Measurements from ENCODE around the gene TCF7L2. TPM values are rescaled to one million over a fixed set of nuclear protein-coding genes. Genes with fewer than 3 reads are reported as not detected.

The TCF7L2 gene
- total RNA-seq, 1 experiment from 2014 or later, result 45.2 TPM

DNA sequence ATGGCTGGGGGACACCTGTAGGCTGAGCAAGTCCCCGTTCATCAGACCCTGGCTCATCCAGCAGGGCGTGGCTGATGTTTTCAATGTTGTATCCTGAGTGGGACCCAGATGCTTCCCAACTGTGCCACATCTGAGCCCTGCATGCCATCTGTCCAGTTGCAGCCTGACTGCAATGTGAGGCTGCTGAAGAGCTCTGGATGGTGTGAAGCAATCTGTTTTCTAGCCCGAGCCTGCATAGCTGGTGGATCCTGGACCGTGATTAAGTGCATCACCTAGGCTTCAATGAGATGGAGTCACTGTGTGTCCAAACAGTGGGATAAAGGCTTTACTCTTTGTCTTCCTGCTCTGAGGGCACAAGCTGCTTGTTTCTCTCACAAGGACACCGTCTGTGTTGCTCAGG lies 99.8 kb downstream of the TCF7L2 start:
- intact Hi-C loops (cut with micrococcal nuclease; ENCODE audit: unreplicated experiment), result no loop called here
- POLR2A ChIA-PET, result interaction anchor here (0.6 kb wide), 1 partner anchor 38 kb away, joined by 3 read pairs; no protein-coding TSS in a partner anchor

GRCh38 chr10:113052076-113052830 lies 102.2 kb downstream of the TCF7L2 start:
- Histone ChIP-seq H3K27ac (ENCODE audit: low read length) (peak overlapping the region; percentile 80), H3K4me3 (ENCODE audit: low read depth in 2 of 2, low read length in 2 of 2) (no peak overlapping the region), H3K4me1 (ENCODE audit: control insufficient read depth, insufficient read depth, low read length) (peaks cover 89% of the 10 kb centered on the region), H3K27me3 (ENCODE audit: control insufficient read depth, insufficient read depth, low read length) (no peaks in the 10 kb centered on the region), H3K9me3 (ENCODE audit: control insufficient read depth, insufficient read depth, low read depth, low read length) (no peaks in the 10 kb centered on the region), H3K36me3 (ENCODE audit: control insufficient read depth, insufficient read depth, low read length) (0 out of 2 replicates have a peak, but pooled peaks cover 3% of the 10 kb centered on the region)
- in situ Hi-C loops (cut with HindIII; ENCODE audit: low pct_unique_long_range_greater_than_20kb, low sequenced_read_pairs), result no loop called here
- POLR2A ChIA-PET, result no interaction called here
- ATAC-seq (no peak), DNase-seq (ENCODE audit: low read depth, low spot score) (no peak)
- BruUV-seq (replicated peaks), result no TSS peak
- intact Hi-C loops (cut with micrococcal nuclease; ENCODE audit: unreplicated experiment), result no loop called here
- TF ChIP-seq REST (IDR thresholded peaks at IDR 0.05; ENCODE audit: insufficient read depth in 1 of 2, low read depth in 2 of 2, low read length in 1 of 2), result no peak
- TF ChIP-seq, protein P1, sequence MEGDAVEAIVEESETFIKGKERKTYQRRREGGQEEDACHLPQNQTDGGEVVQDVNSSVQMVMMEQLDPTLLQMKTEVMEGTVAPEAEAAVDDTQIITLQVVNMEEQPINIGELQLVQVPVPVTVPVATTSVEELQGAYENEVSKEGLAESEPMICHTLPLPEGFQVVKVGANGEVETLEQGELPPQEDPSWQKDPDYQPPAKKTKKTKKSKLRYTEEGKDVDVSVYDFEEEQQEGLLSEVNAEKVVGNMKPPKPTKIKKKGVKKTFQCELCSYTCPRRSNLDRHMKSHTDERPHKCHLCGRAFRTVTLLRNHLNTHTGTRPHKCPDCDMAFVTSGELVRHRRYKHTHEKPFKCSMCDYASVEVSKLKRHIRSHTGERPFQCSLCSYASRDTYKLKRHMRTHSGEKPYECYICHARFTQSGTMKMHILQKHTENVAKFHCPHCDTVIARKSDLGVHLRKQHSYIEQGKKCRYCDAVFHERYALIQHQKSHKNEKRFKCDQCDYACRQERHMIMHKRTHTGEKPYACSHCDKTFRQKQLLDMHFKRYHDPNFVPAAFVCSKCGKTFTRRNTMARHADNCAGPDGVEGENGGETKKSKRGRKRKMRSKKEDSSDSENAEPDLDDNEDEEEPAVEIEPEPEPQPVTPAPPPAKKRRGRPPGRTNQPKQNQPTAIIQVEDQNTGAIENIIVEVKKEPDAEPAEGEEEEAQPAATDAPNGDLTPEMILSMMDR (IDR thresholded peaks at IDR 0.05), result peak; percentile 72
- CTCF ChIA-PET, result no interaction called here

More for the DNA sequence above, 99.8 kb downstream of the TCF7L2 start:
- Histone ChIP-seq H3K4me3 (ENCODE audit: low read depth in 2 of 2, low read length in 2 of 2) (no peak overlapping the region), H3K9me3 (ENCODE audit: control insufficient read depth, insufficient read depth, low read depth, low read length) (no peaks in the 10 kb centered on the region), H3K36me3 (ENCODE audit: control insufficient read depth, insufficient read depth, low read length) (no peaks in the 10 kb centered on the region), H3K27me3 (ENCODE audit: control insufficient read depth, insufficient read depth, low read length) (no peaks in the 10 kb centered on the region), H3K4me1 (ENCODE audit: control insufficient read depth, insufficient read depth, low read length) (peaks cover 95% of the 10 kb centered on the region), H3K27ac (ENCODE audit: low read length) (peak overlapping the region; percentile 67)
- no peak for TF ChIP-seq SIN3A (IDR thresholded peaks at IDR 0.05; ENCODE audit: borderline replicate concordance, insufficient read depth, low read depth, low read length)
- TF ChIP-seq REST (IDR thresholded peaks at IDR 0.05; ENCODE audit: insufficient read depth in 1 of 2, low read depth in 2 of 2, low read length in 1 of 2), result no peak
- TF ChIP-seq TCF7L2 (IDR thresholded peaks at IDR 0.05; ENCODE audit: low read depth, low read length), result no peak
- TF ChIP-seq, protein P1 (IDR thresholded peaks at IDR 0.05), result no peak
- no peak for TF ChIP-seq POLR2AphosphoS5 (IDR thresholded peaks at IDR 0.05; ENCODE audit: low read depth, low read length)
- ATAC-seq (no peak), DNase-seq (ENCODE audit: low read depth, low spot score) (no peak)
- CTCF ChIA-PET, result interaction anchor here (0.7 kb wide), 1 partner anchor 60 kb away, joined by 3 read pairs; no protein-coding TSS in a partner anchor
- in situ Hi-C loops (cut with HindIII; ENCODE audit: low pct_unique_long_range_greater_than_20kb, low sequenced_read_pairs), result no loop called here
- BruUV-seq (replicated peaks), result no TSS peak
